HCT116 (cell line): Measurements from ENCODE around the gene OASL.

Source experiments
- POLR2A ChIP-seq: IDR thresholded peaks from 2 replicates; pipeline ENCODE4 v1.7.0; 2011; ENCODE audit warnings: borderline replicate concordance; ENCODE audit not compliant: insufficient read depth, insufficient read length; ENCODE audit errors: extremely low read depth
- ZNF274 ChIP-seq: fragments of 200-500 bp; sonication (Bioruptor generic); IDR thresholded peaks from 2 replicates; pipeline ENCODE4 v1.6.1; 2014; ENCODE audit warnings: mild to moderate bottlenecking, low read depth, low read length, inconsistent platforms

- TF ChIP-seq POLR2A (no peak), ZNF274 (no peak)
Measured at GRCh38 chr12:121008347-121009098, 30.5 kb downstream of the OASL start.
